DOHH2 (cell line): ENCODE data around the gene VAC14.

ENCODE experiments used
- EZH2phosphoT487 ChIP-seq: fragments of 200-600 bp; sonication (generic); IDR thresholded peaks from 2 replicates; pipeline ENCODE4 v1.6.1; 2017; ENCODE audit warnings: borderline replicate concordance, mild to moderate bottlenecking, antibody characterized with exemption, low read length, moderate library complexity, mixed read lengths
- TF ChIP-seq, protein P1 (sequence below): fragments of 200-600 bp; sonication (generic); IDR thresholded peaks from one replicate; pipeline ENCODE4 v1.5.1; 2014; ENCODE audit warnings: antibody characterized with exemption, mild to moderate bottlenecking, low read depth, low read length; ENCODE audit not compliant: poor library complexity, severe bottlenecking

GRCh38 chr16:70682239-70683145, 118.5 kb downstream of the VAC14 start:
- TF ChIP-seq, protein P1, sequence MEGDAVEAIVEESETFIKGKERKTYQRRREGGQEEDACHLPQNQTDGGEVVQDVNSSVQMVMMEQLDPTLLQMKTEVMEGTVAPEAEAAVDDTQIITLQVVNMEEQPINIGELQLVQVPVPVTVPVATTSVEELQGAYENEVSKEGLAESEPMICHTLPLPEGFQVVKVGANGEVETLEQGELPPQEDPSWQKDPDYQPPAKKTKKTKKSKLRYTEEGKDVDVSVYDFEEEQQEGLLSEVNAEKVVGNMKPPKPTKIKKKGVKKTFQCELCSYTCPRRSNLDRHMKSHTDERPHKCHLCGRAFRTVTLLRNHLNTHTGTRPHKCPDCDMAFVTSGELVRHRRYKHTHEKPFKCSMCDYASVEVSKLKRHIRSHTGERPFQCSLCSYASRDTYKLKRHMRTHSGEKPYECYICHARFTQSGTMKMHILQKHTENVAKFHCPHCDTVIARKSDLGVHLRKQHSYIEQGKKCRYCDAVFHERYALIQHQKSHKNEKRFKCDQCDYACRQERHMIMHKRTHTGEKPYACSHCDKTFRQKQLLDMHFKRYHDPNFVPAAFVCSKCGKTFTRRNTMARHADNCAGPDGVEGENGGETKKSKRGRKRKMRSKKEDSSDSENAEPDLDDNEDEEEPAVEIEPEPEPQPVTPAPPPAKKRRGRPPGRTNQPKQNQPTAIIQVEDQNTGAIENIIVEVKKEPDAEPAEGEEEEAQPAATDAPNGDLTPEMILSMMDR: no peak
- no peak for TF ChIP-seq EZH2phosphoT487
